NCI-H2196 treated with DMSO at 0.1 percent for 48 hours (cell line): ENCODE data around the gene ZDHHC11.
"Not testable (repeated sequence)": the region's sequence is repeated elsewhere in the genome, so short reads cannot be mapped to it uniquely, and the experiment has no call there.

Experiments used
- DNase-seq: peaks from one replicate; lab custom pipeline; 2025; ENCODE audit not compliant: unreplicated experiment; lab: John Stamatoyannopoulos, UW

The ZDHHC11 gene

GRCh38 chr5:816176-816575 lies 34.6 kb downstream of the ZDHHC11 start:
- DNase-seq = no peak

GRCh38 chr5:815449-815848 lies 35.3 kb downstream of the ZDHHC11 start:
- no peak for DNase-seq

- DNase-seq = not testable (repeated sequence)
Observed at GRCh38 chr5:813575-813974, 37.2 kb downstream of the ZDHHC11 start.

GRCh38 chr5:811384-811783 lies 39.4 kb downstream of the ZDHHC11 start:
- DNase-seq = not testable (repeated sequence)

- DNase-seq = not testable (repeated sequence)
Observed at GRCh38 chr5:807719-808514, 42.9 kb downstream of the ZDHHC11 start.

- DNase-seq = no peak
Observed at GRCh38 chr5:801472-801871, 49.3 kb downstream of the ZDHHC11 start.

- not testable (repeated sequence) for DNase-seq
Observed at GRCh38 chr5:801055-801454, 49.7 kb downstream of the ZDHHC11 start.

GRCh38 chr5:798505-799138 lies 52.2 kb downstream of the ZDHHC11 start:
- not testable (repeated sequence) for DNase-seq

- DNase-seq = not testable (repeated sequence)
Observed at GRCh38 chr5:797986-798385, 52.8 kb downstream of the ZDHHC11 start.

GRCh38 chr5:795873-796272 lies 54.9 kb downstream of the ZDHHC11 start:
- DNase-seq = not testable (repeated sequence)

GRCh38 chr5:794948-795347 lies 55.8 kb downstream of the ZDHHC11 start:
- DNase-seq = not testable (repeated sequence)

- DNase-seq = not testable (repeated sequence)
Observed at GRCh38 chr5:788703-789102, 62.1 kb downstream of the ZDHHC11 start.

GRCh38 chr5:787857-788233 lies 62.9 kb downstream of the ZDHHC11 start:
- DNase-seq = not testable (repeated sequence)

- not testable (repeated sequence) for DNase-seq
Observed at GRCh38 chr5:787224-787856, 63.4 kb downstream of the ZDHHC11 start.

GRCh38 chr5:785181-785705 lies 65.5 kb downstream of the ZDHHC11 start:
- not testable (repeated sequence) for DNase-seq

GRCh38 chr5:784428-785177 lies 66.2 kb downstream of the ZDHHC11 start, which contains the start of gene ZDHHC11B:
Gene ZDHHC11B (minus strand): TSS chr5:784729. CDS start chr5:766919, 17,810 bp downstream.
- DNase-seq = peak; percentile 34

GRCh38 chr5:783881-784427 lies 66.8 kb downstream of the ZDHHC11 start:
- DNase-seq = not testable (repeated sequence)

GRCh38 chr5:783049-783802 lies 67.6 kb downstream of the ZDHHC11 start:
- not testable (repeated sequence) for DNase-seq

GRCh38 chr5:782356-782755 lies 68.4 kb downstream of the ZDHHC11 start:
- not testable (repeated sequence) for DNase-seq

GRCh38 chr5:780571-780970 lies 70.2 kb downstream of the ZDHHC11 start:
- not testable (repeated sequence) for DNase-seq
